Prostate gland (tissue), 2 donors: ENCODE data around the gene ITGA4. TPM values are rescaled to one million over a fixed set of nuclear protein-coding genes. Genes with fewer than 3 reads are reported as not detected.

ENCODE experiments used
- DNase-seq: peaks from one replicate; pipeline ENCODE4 v3.0.0-alpha.2; 2019; ENCODE audit warnings: low spot score
- H3K27ac ChIP-seq, 2 donors: fragments of 200-600 bp; sonication (generic); 2 replicates each; pipeline ENCODE4 v1.5.1; 2017 to 2019
- H3K27me3 ChIP-seq: fragments of 200-600 bp; sonication (generic); replicated peaks from 2 replicates; pipeline ENCODE4 v1.5.1; 2019; ENCODE audit not compliant: insufficient read depth
- H3K36me3 ChIP-seq, 2 donors: fragments of 200-600 bp; sonication (generic); 1 replicate in 1 of 2; 2 replicates in 1 of 2; pipeline versions ENCODE4 v1.5.1 to v1.8.1; 2017 to 2019
- H3K4me1 ChIP-seq: fragments of 200-600 bp; sonication (generic); replicated peaks from 2 replicates; pipeline ENCODE4 v1.5.1; 2019
- H3K4me3 ChIP-seq, 2 donors: fragments of 200-600 bp; sonication (generic); 2 replicates each; pipeline ENCODE4 v1.5.1; 2017 to 2019
- H3K9me3 ChIP-seq: fragments of 200-600 bp; sonication (generic); 2 replicates; pipeline ENCODE4 v1.5.1; 2017
- POLR2A ChIP-seq: fragments of 450-650 bp; IDR thresholded peaks from one replicate; pipeline ENCODE4 v1.6.1; 2016; ENCODE audit warnings: antibody characterized with exemption, mild to moderate bottlenecking
- POLR2AphosphoS5 ChIP-seq: sonication (generic); formaldehyde crosslinking; IDR thresholded peaks from one replicate; pipeline ENCODE4 v1.6.1; 2017; ENCODE audit warnings: antibody characterized with exemption
- WGBS: methylation state at CpG from one replicate; pipeline ENCODE4 v1.1.5; 2018; 5-methylcytosine and 5-hydroxymethylcytosine counted together
- intact Hi-C: fragments of 100-400 bp; cut with DNase I; formaldehyde crosslinking; loops from one replicate; pipeline ENCODE4 v1.14.2; 2022
- total RNA-seq, 2 donors: library from RNA; depleted of rRNA; stranded (reverse); fragments of >200 nt; gene quantifications; one replicate each; pipeline ENCODE4 v1.1.0, GENCODE V29; 2016
- TF ChIP-seq, protein P1 (sequence below), 4 experiments: fragments of 200-600 bp in 2 of 4; fragments of 450-650 bp in 2 of 4; sonication (generic) in 2 of 4; IDR thresholded peaks; 1 replicate in 3 of 4; 2 replicates in 1 of 4; pipeline ENCODE4 v1.5.1; 2016 to 2019; ENCODE audit warnings: antibody characterized with exemption in 4 of 4, mild to moderate bottlenecking in 2 of 4, moderate library complexity in 2 of 4

Gene ITGA4
- 1 to 10 TPM; 2.9 to 6.4 TPM for total RNA-seq

DNA sequence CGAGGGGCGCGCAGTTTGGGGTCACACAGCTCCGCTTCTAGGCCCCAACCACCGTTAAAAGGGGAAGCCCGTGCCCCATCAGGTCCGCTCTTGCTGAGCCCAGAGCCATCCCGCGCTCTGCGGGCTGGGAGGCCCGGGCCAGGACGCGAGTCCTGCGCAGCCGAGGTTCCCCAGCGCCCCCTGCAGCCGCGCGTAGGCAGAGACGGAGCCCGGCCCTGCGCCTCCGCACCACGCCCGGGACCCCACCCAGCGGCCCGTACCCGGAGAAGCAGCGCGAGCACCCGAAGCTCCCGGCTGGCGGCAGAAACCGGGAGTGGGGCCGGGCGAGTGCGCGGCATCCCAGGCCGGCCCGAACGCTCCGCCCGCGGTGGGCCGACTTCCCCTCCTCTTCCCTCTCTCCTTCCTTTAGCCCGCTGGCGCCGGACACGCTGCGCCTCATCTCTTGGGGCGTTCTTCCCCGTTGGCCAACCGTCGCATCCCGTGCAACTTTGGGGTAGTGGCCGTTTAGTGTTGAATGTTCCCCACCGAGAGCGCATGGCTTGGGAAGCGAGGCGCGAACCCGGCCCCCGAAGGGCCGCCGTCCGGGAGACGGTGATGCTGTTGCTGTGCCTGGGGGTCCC is at the start of gene ITGA4:
ITGA4 (plus strand) TSS at position 266 of the 620 bp plus-strand sequence; CDS start at position 535, 269 bp downstream.
- 1% methylated on average over 53 of the region's 67 CpGs for WGBS
- peaks cover 5% of the 10 kb centered on the region for H3K27me3 ChIP-seq
- peak within 1 kb of the TSS; percentile 26 to 31 for H3K4me3 ChIP-seq
- TF ChIP-seq, protein P1, sequence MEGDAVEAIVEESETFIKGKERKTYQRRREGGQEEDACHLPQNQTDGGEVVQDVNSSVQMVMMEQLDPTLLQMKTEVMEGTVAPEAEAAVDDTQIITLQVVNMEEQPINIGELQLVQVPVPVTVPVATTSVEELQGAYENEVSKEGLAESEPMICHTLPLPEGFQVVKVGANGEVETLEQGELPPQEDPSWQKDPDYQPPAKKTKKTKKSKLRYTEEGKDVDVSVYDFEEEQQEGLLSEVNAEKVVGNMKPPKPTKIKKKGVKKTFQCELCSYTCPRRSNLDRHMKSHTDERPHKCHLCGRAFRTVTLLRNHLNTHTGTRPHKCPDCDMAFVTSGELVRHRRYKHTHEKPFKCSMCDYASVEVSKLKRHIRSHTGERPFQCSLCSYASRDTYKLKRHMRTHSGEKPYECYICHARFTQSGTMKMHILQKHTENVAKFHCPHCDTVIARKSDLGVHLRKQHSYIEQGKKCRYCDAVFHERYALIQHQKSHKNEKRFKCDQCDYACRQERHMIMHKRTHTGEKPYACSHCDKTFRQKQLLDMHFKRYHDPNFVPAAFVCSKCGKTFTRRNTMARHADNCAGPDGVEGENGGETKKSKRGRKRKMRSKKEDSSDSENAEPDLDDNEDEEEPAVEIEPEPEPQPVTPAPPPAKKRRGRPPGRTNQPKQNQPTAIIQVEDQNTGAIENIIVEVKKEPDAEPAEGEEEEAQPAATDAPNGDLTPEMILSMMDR (IDR thresholded peaks at IDR 0.05): peak in 3 of 4 experiments; percentile 36 to 52 (median 47)
- no peak for TF ChIP-seq POLR2A
- DNase-seq: peak; percentile 20
- intact Hi-C loops: loop anchor here (5.0 kb wide), 1 partner anchor 355 kb away; no protein-coding TSS in a partner anchor
- H3K4me1 ChIP-seq: no peaks in the 10 kb centered on the region
- H3K27ac ChIP-seq: peak within 1 kb of the TSS in 1 of 2 donors; percentile 26
- no peaks in the 10 kb centered on the region for H3K36me3 ChIP-seq
- no peaks in the 10 kb centered on the region for H3K9me3 ChIP-seq

DNA sequence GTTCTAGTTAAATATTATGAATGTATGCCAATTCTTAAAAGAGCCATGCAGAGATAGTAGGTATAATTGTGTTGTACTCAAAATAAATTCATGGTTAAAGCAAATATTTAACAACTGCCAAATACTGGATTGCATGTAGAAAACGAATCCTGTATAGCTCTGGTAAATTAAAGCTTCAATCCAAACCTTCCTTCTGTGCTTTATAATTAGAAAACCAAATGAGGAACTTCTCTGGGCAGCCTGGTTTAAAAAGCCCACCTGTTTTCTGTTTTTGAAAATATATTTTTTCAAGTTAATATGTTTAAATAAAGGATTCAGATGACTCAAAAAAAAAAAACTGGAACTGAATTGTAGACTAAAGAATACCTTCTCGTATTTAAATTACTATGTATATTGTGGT is 48.3 kb upstream of the ITGA4 start:
- Histone ChIP-seq H3K4me1 (no peaks in the 10 kb centered on the region), H3K27me3 (peaks cover 2% of the 10 kb centered on the region), H3K36me3 (no peaks in the 10 kb centered on the region), H3K27ac (no peak overlapping the region), H3K9me3 (no peaks in the 10 kb centered on the region), H3K4me3 (no peak overlapping the region)
- no peak for DNase-seq
- no peak for TF ChIP-seq POLR2AphosphoS5
- TF ChIP-seq, protein P1 (IDR thresholded peaks at IDR 0.05): no peak
- no peak for TF ChIP-seq POLR2A
- 50% methylated on average over 2 of the region's 2 CpGs for WGBS
- intact Hi-C loops: no loop called here

DNA sequence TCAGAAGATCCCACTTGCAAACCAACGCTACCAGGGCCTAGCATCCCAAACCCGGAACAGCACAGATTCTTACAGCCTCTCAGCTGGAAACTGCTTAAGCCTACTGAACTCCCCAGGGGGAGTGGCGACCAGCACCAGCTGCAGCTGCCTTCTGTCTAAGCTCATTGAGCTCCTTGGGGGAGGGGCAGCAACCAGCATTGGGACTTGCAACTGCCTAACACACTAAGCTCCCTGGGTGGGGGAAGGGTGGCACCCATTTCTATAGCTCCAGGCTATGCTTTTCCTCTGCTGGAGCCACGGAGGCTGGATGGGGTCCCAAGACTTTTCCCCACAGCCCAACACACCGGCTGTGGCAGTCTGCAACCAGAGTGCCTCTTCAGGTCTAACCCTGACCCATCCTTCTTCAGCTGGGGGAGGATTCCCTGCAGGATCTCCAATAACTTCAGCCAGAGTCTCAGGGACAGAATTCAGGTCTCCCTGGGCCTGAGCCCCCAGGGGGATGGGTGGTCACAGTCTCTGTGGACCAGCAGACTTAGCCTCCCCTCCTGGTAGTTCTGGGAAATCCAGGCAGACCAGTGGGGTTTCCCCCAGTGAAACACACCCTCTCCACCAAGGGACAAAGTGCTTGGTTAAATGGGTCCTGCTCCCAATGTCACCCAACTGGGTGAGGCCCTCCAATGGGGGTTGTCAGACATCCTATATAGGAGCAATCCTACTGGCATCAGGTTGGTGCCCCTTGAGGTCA is 45.9 kb upstream of the ITGA4 start:
- TF ChIP-seq, protein P1 (IDR thresholded peaks at IDR 0.05): no peak
- no peak for TF ChIP-seq POLR2AphosphoS5
- no peak for TF ChIP-seq POLR2A
- intact Hi-C loops: no loop called here
- Histone ChIP-seq H3K9me3 (no peaks in the 10 kb centered on the region), H3K4me3 (no peak overlapping the region), H3K27me3 (peaks cover 2% of the 10 kb centered on the region), H3K36me3 (no peaks in the 10 kb centered on the region), H3K27ac (no peak overlapping the region), H3K4me1 (no peaks in the 10 kb centered on the region)
- no peak for DNase-seq
- WGBS: 60% methylated on average over 5 of the region's 5 CpGs

DNA sequence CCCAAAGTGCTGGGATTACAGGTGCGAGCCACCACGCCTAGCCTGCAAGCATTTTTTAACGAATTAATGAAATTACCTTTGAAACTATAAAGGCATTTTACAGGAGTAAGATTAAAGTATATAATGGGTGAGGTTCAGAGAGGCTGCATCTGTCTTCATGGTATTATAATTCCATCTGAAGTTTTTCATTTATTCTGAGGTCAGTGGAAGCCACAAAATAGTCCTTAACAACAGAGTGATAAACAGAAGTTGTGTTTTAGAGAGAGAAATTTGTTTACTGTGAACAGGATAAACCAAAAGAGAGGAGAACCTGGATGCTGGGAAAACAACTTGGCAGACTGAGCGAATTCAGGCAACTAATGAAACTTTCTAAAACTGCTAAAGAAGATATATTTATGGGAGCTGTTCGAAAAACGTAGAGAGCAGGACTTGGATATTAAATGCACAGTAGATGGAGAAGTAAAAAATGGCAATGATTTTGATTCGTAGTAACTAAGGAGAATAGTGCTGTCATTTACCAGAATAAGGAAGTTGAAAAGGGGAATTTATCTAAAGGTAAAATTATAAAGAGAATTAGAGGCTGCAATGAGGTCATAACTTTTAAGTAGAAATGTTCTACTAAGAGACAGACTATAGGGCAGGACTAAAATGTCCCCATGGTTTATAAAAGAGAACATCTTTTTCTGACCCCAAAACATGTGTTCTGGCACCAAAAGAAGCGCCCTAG is 37.9 kb upstream of the ITGA4 start:
- H3K27ac ChIP-seq: no peak overlapping the region
- TF ChIP-seq, protein P1 (IDR thresholded peaks at IDR 0.05): no peak
- TF ChIP-seq POLR2AphosphoS5: no peak
- no peak for TF ChIP-seq POLR2A
- H3K36me3 ChIP-seq: no peaks in the 10 kb centered on the region
- H3K4me1 ChIP-seq: no peaks in the 10 kb centered on the region
- no peak overlapping the region for H3K4me3 ChIP-seq
- H3K9me3 ChIP-seq: no peaks in the 10 kb centered on the region
- H3K27me3 ChIP-seq: no peaks in the 10 kb centered on the region
- intact Hi-C loops: no loop called here
- WGBS: 86% methylated on average over 8 of the region's 8 CpGs
- DNase-seq: no peak
